Neural crest cell (in vitro differentiated cells): Measurements from ENCODE around the gene PPT1. TPM values are rescaled to one million over a fixed set of nuclear protein-coding genes. Genes with fewer than 3 reads are reported as not detected.

Experiments
- DNase-seq: peaks from one replicate; pipeline ENCODE4 v3.0.0; 2021; ENCODE audit warnings: low read depth, mixed read lengths, low spot score
- H3K27ac Mint-ChIP-seq: one replicate; pipeline ENCODE4 v1.8.0; 2021; ENCODE audit warnings: mild to moderate bottlenecking, mixed read lengths; ENCODE audit not compliant: unreplicated experiment
- H3K27me3 Mint-ChIP-seq: 2 replicates; pipeline ENCODE4 v1.8.0; 2021; ENCODE audit warnings: low read depth, mild to moderate bottlenecking, mixed read lengths
- H3K36me3 Mint-ChIP-seq: 2 replicates; pipeline ENCODE4 v1.8.0; 2021; ENCODE audit warnings: low read depth, mild to moderate bottlenecking, mixed read lengths
- H3K4me1 Mint-ChIP-seq: 2 replicates; pipeline ENCODE4 v1.8.0; 2021; ENCODE audit warnings: mixed read lengths
- H3K4me3 Mint-ChIP-seq: one replicate; pipeline ENCODE4 v1.8.0; 2021; ENCODE audit warnings: mild to moderate bottlenecking, mixed read lengths
- H3K9me3 Mint-ChIP-seq: 2 replicates; pipeline ENCODE4 v1.8.0; 2021; ENCODE audit warnings: mixed read lengths
- CTCF ChIP-seq: fragments of 200-600 bp; sonication (generic); conservative IDR thresholded peaks from 2 replicates; pipeline ENCODE4 v1.5.0; 2021; ENCODE audit warnings: antibody characterized with exemption, mild to moderate bottlenecking
- long read RNA-seq: library from polyadenylated mRNA; unstranded; transcript quantifications from one replicate; pipeline ENCODE4 v2.0.0, GENCODE V29; 2020
- total RNA-seq: library from RNA; stranded (reverse); gene quantifications from 2 replicates; pipeline ENCODE4 v1.2.1, GENCODE V29; 2021

PPT1 gene
- 91.2 and 95.4 TPM in 2 replicates for total RNA-seq
- long read RNA-seq, full-length matches to known transcripts: 908 of 933 reads
- long read RNA-seq, partial matches to known transcripts: 12 of 933 reads
- long read RNA-seq, other reads (novel, unspliced or antisense): 13 of 933 reads

GRCh38 chr1:40096977-40097782 is at the start of gene PPT1:
Gene PPT1 (minus strand): TSS chr1:40097252. CDS start chr1:40097238, 14 bp downstream.
- TF ChIP-seq CTCF: no peak
- Mint-ChIP-seq H3K4me1 (peaks cover 21% of the 10 kb centered on the region), H3K27ac (peak within 1 kb of the TSS; percentile 98)

GRCh38 chr1:40143891-40144575 is 47.0 kb upstream of the PPT1 start:
- peak; percentile 60 for DNase-seq
- no peak overlapping the region for H3K4me3 Mint-ChIP-seq
- H3K36me3 Mint-ChIP-seq: no peaks in the 10 kb centered on the region
- peaks cover 82% of the 10 kb centered on the region for H3K27me3 Mint-ChIP-seq
- H3K9me3 Mint-ChIP-seq: no peaks in the 10 kb centered on the region
- TF ChIP-seq CTCF: peak; percentile 83
- peaks cover 3% of the 10 kb centered on the region for H3K4me1 Mint-ChIP-seq
- no peak overlapping the region for H3K27ac Mint-ChIP-seq

More at GRCh38 chr1:40096977-40097782, at the start of gene PPT1:
- H3K36me3 Mint-ChIP-seq: peaks cover under 1% of the 10 kb centered on the region
- peaks cover 3% of the 10 kb centered on the region for H3K9me3 Mint-ChIP-seq
- DNase-seq: peak; percentile 69
- H3K4me3 Mint-ChIP-seq: peak within 1 kb of the TSS; percentile 97
- peaks cover 29% of the 10 kb centered on the region for H3K27me3 Mint-ChIP-seq

GRCh38 chr1:40141878-40142535 is 45.0 kb upstream of the PPT1 start:
- DNase-seq: no peak
- Mint-ChIP-seq H3K36me3 (no peaks in the 10 kb centered on the region), H3K27ac (no peak overlapping the region), H3K4me1 (peaks cover 3% of the 10 kb centered on the region), H3K27me3 (peaks cover 82% of the 10 kb centered on the region), H3K9me3 (no peaks in the 10 kb centered on the region), H3K4me3 (no peak overlapping the region)
- TF ChIP-seq CTCF: no peak

DNA sequence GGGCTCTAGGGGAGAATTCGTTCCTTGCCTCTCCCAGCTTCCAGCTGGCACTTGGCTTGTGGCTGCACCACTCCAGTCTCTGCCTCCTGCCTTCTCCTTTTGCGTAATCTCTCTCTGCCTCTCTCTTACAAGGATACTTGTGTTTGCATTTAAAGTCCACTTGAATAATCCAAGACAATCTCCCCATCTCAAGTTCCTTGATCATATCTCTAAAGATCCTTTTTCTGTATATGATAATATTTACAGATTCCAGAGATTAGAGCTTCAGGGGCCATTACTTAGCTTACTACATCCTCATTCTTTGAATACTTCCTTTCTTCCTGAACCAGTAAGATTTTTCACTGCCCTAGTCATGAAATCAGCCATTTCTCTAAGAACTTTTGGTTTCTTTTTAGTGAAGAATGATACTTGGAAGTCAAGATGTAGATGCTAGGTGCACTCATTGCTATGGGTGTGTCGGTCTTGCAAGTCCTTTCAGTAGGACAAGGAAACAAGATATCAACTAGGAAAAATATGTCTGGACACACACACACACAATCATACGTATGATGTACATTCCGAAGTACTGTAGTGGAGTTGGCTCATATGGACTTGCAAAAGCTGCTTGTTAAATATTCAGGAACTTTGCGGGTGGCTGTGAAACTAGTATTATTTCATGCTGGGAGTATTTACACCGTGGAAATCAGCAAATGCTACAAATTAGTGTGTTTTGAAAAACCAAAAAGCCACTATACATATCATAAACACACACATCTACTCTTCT is 43.3 kb upstream of the PPT1 start:
- Mint-ChIP-seq H3K4me3 (no peak overlapping the region), H3K9me3 (no peaks in the 10 kb centered on the region), H3K27me3 (peaks cover 80% of the 10 kb centered on the region), H3K4me1 (peaks cover 3% of the 10 kb centered on the region), H3K27ac (no peak overlapping the region), H3K36me3 (no peaks in the 10 kb centered on the region)
- TF ChIP-seq CTCF: no peak
- no peak for DNase-seq

DNA sequence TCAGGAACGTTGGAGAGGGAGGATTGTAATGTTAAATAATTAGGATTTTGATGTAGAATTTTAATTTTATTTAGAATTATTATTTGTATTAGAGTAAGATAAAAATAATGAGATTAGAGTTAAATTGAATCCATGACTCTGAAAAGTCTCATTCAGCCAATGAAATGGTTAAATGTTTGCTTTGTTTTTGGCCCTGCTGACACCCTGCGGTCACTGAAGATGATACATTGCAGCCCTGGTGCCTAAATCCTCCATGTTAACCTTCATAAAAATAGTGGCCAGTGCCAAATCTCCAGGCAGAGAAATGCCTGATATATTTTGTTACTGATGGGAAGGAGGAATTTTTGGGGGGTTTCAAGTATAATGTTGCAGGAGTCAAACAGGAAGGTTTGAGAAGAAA is 36.8 kb upstream of the PPT1 start:
- Mint-ChIP-seq H3K36me3 (no peaks in the 10 kb centered on the region), H3K4me3 (no peak overlapping the region), H3K4me1 (no peaks in the 10 kb centered on the region), H3K27me3 (peaks cover 40% of the 10 kb centered on the region), H3K9me3 (peaks cover 7% of the 10 kb centered on the region), H3K27ac (no peak overlapping the region)
- no peak for DNase-seq
- TF ChIP-seq CTCF: no peak
